K562 (cell line): Measurements from ENCODE around the gene LYSMD4. TPM values are rescaled to one million over a fixed set of nuclear protein-coding genes. Genes with fewer than 3 reads are reported as not detected.

ENCODE experiments used
- ATAC-seq: fragments of 200-7000 bp; cut with Tn5 transposase; 3 replicates; pipeline ENCODE4 v1.9.1; 2020; ENCODE audit warnings: moderate library complexity
- BruUV-seq: library from RNA; stranded (reverse); fragments of 400-500 nt; replicated peaks from 2 replicates; lab custom pipeline; 2021; lab: Mats Ljungman, UMichigan
- CTCF ChIA-PET: fragments of 300-600 bp; formaldehyde crosslinking; extraction: SDS; loops from one replicate; lab custom pipeline; 2021; ENCODE audit warnings: low intra/inter-chr PET ratio; lab: Yijun Ruan, JAX
- POLR2A ChIA-PET: fragments of 300-600, 350-650 bp; sonication (Branson Sonifier 250); formaldehyde crosslinking; extraction: SDS; loops from one replicate; lab custom pipeline; 2021; ENCODE audit warnings: antibody characterized with exemption, inconsistent platforms; lab: Yijun Ruan, JAX
- DNase-seq, 4 experiments: peaks; one replicate each; pipeline versions ENCODE4 v3.0.0 to v3.0.0-alpha.2; 2011 to 2018; ENCODE audit warnings: low spot score in 3 of 4, mixed read lengths in 3 of 4; ENCODE audit errors: extremely low read depth in 1 of 4
- FAIRE-seq: peaks from 2 replicates; lab custom pipeline; 2011; peaks lifted over from hg19 to GRCh38; lab: Jason Lieb, UNC
- H2AFZ ChIP-seq: 2 replicates; pipeline ENCODE4 v1.6.0; 2011; ENCODE audit warnings: low read depth, low read length, control low read depth, inconsistent platforms
- H3K27ac ChIP-seq: fragments of 200-600 bp; 3 replicates; pipeline ENCODE4 v1.8.0; 2011; ENCODE audit warnings: low read depth, mild to moderate bottlenecking, control low read depth, inconsistent platforms, low read length, moderate library complexity, mixed read lengths; ENCODE audit errors: extremely low read depth
- H3K27me3 ChIP-seq, 2 experiments: fragments of 300-600 bp in 1 of 2; 2 replicates in 1 of 2; 3 replicates in 1 of 2; pipeline versions ENCODE4 v1.6.0 to v1.8.0; 2011; ENCODE audit warnings: inconsistent platforms in 2 of 2, low read length in 2 of 2, mild to moderate bottlenecking in 1 of 2, mixed read lengths in 1 of 2, moderate library complexity in 1 of 2; ENCODE audit not compliant: control insufficient read depth in 2 of 2, insufficient read depth in 2 of 2
- H3K36me3 ChIP-seq: fragments of 300-600 bp; 3 replicates; pipeline ENCODE4 v1.8.0; 2011; ENCODE audit warnings: mild to moderate bottlenecking, low read length, inconsistent platforms; ENCODE audit not compliant: control insufficient read depth, insufficient read depth
- H3K4me1 ChIP-seq, 2 experiments: fragments of 200-600 bp in 1 of 2; replicated peaks in 1 of 2; 2 replicates in 1 of 2; 3 replicates in 1 of 2; pipeline versions ENCODE4 v1.5.1 to v1.8.0; 2011; ENCODE audit warnings: inconsistent platforms in 2 of 2, low read length in 2 of 2, mild to moderate bottlenecking in 1 of 2, mixed read lengths in 1 of 2, moderate library complexity in 1 of 2; ENCODE audit not compliant: control insufficient read depth in 2 of 2, insufficient read depth in 2 of 2
- H3K4me2 ChIP-seq: 2 replicates; pipeline ENCODE4 v1.6.1; 2011; ENCODE audit warnings: low read length, control low read depth, inconsistent platforms, mixed read lengths; ENCODE audit not compliant: insufficient read depth
- H3K4me3 ChIP-seq: fragments of 200-600 bp; sonication (generic), shearing (Covaris generic); 2 replicates; pipeline ENCODE4 v1.5.1; 2016; ENCODE audit warnings: control low read depth, inconsistent platforms
- H3K79me2 ChIP-seq: fragments of 200-600 bp; 3 replicates; pipeline ENCODE4 v1.8.0; 2011; ENCODE audit warnings: low read length, inconsistent platforms; ENCODE audit not compliant: control insufficient read depth, insufficient read depth
- H3K9ac ChIP-seq, 2 experiments: 2 replicates each; pipeline versions ENCODE4 v1.6.0 to v1.6.1; 2011; ENCODE audit warnings: low read depth in 2 of 2, low read length in 2 of 2, control low read depth in 1 of 2, inconsistent platforms in 1 of 2, mild to moderate bottlenecking in 1 of 2, mixed read lengths in 1 of 2; ENCODE audit not compliant: insufficient read depth in 1 of 2
- H3K9me1 ChIP-seq: one replicate; pipeline ENCODE4 v1.6.0; 2011; ENCODE audit warnings: inconsistent platforms, mild to moderate bottlenecking, low read length, moderate library complexity; ENCODE audit not compliant: control insufficient read depth, insufficient read depth
- H3K9me3 ChIP-seq: replicated peaks from 2 replicates; pipeline ENCODE4 v1.5.1; 2011; ENCODE audit warnings: low read depth, low read length, inconsistent platforms; ENCODE audit not compliant: control insufficient read depth, insufficient read depth
- H4K20me1 ChIP-seq: replicated peaks from 2 replicates; pipeline ENCODE4 v1.6.1; 2011; ENCODE audit warnings: low read length, inconsistent platforms, mixed read lengths; ENCODE audit not compliant: control insufficient read depth, insufficient read depth
- RBM14 ChIP-seq: fragments of 200-400 bp; formaldehyde crosslinking; IDR thresholded peaks from 2 replicates; pipeline ENCODE4 v1.6.1; 2018; ENCODE audit warnings: low read depth, mild to moderate bottlenecking, low read length, moderate library complexity, borderline replicate concordance; ENCODE audit not compliant: insufficient read depth
- ZNF212 ChIP-seq: fragments of 450-650 bp; formaldehyde crosslinking; IDR thresholded peaks from 2 replicates; pipeline ENCODE4 v1.4.0; 2020; ENCODE audit warnings: mild to moderate bottlenecking
- ZNF24 ChIP-seq: fragments of 450-650 bp; IDR thresholded peaks from 2 replicates; pipeline ENCODE4 v1.6.1; 2016
- WGBS: fragments of 100-300 bp; shearing (Covaris generic); methylation state at CpG from one replicate; pipeline ENCODE4 v1.1.6; 2016; ENCODE audit warnings: low coverage, mixed read lengths; ENCODE audit not compliant: insufficient coverage; ENCODE audit errors: missing lambda C conversion rate; 5-methylcytosine and 5-hydroxymethylcytosine counted together
- in situ Hi-C: fragments of 300-500 bp; cut with MboI; formaldehyde crosslinking; loops from 4 replicates; pipeline ENCODE4 v1.15.0; 2018; ENCODE audit warnings: inconsistent platforms, mixed read lengths
- intact Hi-C: fragments of 100-400 bp; cut with micrococcal nuclease; formaldehyde crosslinking; loops from 2 replicates; pipeline ENCODE4 v1.14.2; 2022
- polyA plus RNA-seq, 8 experiments: library from polyadenylated mRNA; depleted of rRNA in 4 of 8; stranded (reverse) in 5 of 8; unstranded in 3 of 8; fragments of >200 nt; fragmentation: Nextera tagmentation in 2 of 8; fragmentation: Illumina TruSeq in 1 of 8; extraction: Ambion mirVana in 2 of 8; extraction: Trizol in 1 of 8; gene quantifications; 2 replicates each; pipeline versions ENCODE4 v1.2.1 to v1.2.3, GENCODE V29; 2011 to 2014; ENCODE audit warnings: inconsistent platforms in 1 of 8, missing spikeins in 1 of 8
- total RNA-seq, 7 experiments: library from RNA; depleted of rRNA in 6 of 7; stranded (reverse); fragments of >200 nt in 6 of 7; fragmentation: Illumina TruSeq in 2 of 7; extraction: Trizol in 2 of 7; gene quantifications; 2 replicates each; pipeline versions ENCODE4 v1.2.1 to v1.2.3, GENCODE V29; 2011 to 2021; ENCODE audit warnings: low replicate concordance in 1 of 7
- TF ChIP-seq, protein P1 (sequence below): fragments of 250-450 bp; sonication (Bioruptor Pico); IDR thresholded peaks from 2 replicates; pipeline ENCODE4 v1.4.0; 2020; ENCODE audit warnings: mild to moderate bottlenecking, moderate library complexity
- TF ChIP-seq, protein P2 (sequence below): sonication (generic); formaldehyde crosslinking; IDR thresholded peaks from 2 replicates; pipeline ENCODE4 v1.8.0; 2022; ENCODE audit warnings: missing genetic modification reagents, mild to moderate bottlenecking, borderline replicate concordance

Gene LYSMD4
- total and polyA plus RNA-seq, 9 of the 15 experiments (the other 6 are each of a cell fraction or from before 2014, with no cell fraction given), result 0.46 to 3.1 (median 2.0) TPM

DNA sequence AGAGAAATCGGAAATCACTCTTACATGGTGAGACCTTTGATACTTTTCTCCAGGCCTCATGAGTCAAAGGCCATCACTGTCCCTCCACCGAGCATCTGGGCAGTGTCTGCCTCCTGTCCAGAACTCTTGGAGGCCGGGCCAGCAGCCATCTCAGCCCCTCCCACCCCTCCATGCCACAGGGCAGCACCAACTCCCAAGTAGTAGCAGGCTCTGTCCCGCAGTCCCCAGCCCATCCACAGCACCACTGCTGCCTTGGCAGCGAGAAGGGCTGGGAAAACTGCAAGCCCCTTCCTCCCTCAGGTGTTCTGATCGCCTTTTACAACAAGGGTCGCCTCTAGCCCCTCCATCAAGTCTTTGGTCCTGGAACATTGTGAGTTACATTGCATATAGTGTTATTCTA is 5.5 kb downstream of the LYSMD4 start:
- Histone ChIP-seq H3K4me1 (peaks cover 0 to 9% of the 10 kb centered on the region in 2 experiments; a peak in 3 of 5 replicates), H3K4me3 (no peak overlapping the region), H3K4me2 (no peak overlapping the region), H3K9me3 (no peaks in the 10 kb centered on the region), H3K27ac (no peak overlapping the region), H3K9ac (no peak overlapping the region), H4K20me1 (no peaks in the 10 kb centered on the region), H3K79me2 (no peaks in the 10 kb centered on the region), H3K27me3 (peaks cover 0 to 21% of the 10 kb centered on the region in 2 experiments; a peak in 1 of 5 replicates), H2AFZ (no peak overlapping the region), H3K9me1 (no peaks in the 10 kb centered on the region), H3K36me3 (no peaks in the 10 kb centered on the region)
- in situ Hi-C loops, result loop anchor here (25.0 kb wide), 1 partner anchor 440 kb away; no protein-coding TSS in a partner anchor
- DNase-seq (no peak), FAIRE-seq (no peak), ATAC-seq (no peak)
- intact Hi-C loops, result no loop called here
- no TSS peak for BruUV-seq
- ChIA-PET POLR2A (no interaction called here), CTCF (no interaction called here)
- no peak for TF ChIP-seq ZNF24
- TF ChIP-seq RBM14, result no peak
- no peak for TF ChIP-seq ZNF212 (CRISPR knock-in tag)
- TF ChIP-seq, protein P1, sequence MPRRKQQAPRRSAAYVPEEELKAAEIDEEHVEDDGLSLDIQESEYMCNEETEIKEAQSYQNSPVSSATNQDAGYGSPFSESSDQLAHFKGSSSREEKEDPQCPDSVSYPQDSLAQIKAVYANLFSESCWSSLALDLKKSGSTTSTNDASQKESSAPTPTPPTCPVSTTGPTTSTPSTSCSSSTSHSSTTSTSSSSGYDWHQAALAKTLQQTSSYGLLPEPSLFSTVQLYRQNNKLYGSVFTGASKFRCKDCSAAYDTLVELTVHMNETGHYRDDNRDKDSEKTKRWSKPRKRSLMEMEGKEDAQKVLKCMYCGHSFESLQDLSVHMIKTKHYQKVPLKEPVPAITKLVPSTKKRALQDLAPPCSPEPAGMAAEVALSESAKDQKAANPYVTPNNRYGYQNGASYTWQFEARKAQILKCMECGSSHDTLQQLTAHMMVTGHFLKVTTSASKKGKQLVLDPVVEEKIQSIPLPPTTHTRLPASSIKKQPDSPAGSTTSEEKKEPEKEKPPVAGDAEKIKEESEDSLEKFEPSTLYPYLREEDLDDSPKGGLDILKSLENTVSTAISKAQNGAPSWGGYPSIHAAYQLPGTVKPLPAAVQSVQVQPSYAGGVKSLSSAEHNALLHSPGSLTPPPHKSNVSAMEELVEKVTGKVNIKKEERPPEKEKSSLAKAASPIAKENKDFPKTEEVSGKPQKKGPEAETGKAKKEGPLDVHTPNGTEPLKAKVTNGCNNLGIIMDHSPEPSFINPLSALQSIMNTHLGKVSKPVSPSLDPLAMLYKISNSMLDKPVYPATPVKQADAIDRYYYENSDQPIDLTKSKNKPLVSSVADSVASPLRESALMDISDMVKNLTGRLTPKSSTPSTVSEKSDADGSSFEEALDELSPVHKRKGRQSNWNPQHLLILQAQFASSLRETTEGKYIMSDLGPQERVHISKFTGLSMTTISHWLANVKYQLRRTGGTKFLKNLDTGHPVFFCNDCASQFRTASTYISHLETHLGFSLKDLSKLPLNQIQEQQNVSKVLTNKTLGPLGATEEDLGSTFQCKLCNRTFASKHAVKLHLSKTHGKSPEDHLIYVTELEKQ (CRISPR knock-in tag), result no peak
- TF ChIP-seq, protein P2, sequence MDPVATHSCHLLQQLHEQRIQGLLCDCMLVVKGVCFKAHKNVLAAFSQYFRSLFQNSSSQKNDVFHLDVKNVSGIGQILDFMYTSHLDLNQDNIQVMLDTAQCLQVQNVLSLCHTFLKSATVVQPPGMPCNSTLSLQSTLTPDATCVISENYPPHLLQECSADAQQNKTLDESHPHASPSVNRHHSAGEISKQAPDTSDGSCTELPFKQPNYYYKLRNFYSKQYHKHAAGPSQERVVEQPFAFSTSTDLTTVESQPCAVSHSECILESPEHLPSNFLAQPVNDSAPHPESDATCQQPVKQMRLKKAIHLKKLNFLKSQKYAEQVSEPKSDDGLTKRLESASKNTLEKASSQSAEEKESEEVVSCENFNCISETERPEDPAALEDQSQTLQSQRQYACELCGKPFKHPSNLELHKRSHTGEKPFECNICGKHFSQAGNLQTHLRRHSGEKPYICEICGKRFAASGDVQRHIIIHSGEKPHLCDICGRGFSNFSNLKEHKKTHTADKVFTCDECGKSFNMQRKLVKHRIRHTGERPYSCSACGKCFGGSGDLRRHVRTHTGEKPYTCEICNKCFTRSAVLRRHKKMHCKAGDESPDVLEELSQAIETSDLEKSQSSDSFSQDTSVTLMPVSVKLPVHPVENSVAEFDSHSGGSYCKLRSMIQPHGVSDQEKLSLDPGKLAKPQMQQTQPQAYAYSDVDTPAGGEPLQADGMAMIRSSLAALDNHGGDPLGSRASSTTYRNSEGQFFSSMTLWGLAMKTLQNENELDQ (CRISPR knock-in tag), result no peak
- 12% methylated on average over 7 of the region's 7 CpGs for WGBS
